HG03045 (cell line): ENCODE results near the gene ATAD3B.
"Not testable (repeated sequence)": the region's sequence is repeated elsewhere in the genome, so short reads cannot be mapped to it uniquely, and the experiment has no call there.

ENCODE experiments used
- ATAC-seq: cut with Tn5 transposase; IDR thresholded peaks from one replicate; pipeline ENCODE4 v1.9.1; 2021; ENCODE audit warnings: mild to moderate bottlenecking, moderate library complexity; ENCODE audit not compliant: unreplicated experiment

ATAD3B gene

GRCh38 chr1:1450616-1451015 is 20.9 kb upstream of the ATAD3B start:
- ATAC-seq: not testable (repeated sequence)

DNA sequence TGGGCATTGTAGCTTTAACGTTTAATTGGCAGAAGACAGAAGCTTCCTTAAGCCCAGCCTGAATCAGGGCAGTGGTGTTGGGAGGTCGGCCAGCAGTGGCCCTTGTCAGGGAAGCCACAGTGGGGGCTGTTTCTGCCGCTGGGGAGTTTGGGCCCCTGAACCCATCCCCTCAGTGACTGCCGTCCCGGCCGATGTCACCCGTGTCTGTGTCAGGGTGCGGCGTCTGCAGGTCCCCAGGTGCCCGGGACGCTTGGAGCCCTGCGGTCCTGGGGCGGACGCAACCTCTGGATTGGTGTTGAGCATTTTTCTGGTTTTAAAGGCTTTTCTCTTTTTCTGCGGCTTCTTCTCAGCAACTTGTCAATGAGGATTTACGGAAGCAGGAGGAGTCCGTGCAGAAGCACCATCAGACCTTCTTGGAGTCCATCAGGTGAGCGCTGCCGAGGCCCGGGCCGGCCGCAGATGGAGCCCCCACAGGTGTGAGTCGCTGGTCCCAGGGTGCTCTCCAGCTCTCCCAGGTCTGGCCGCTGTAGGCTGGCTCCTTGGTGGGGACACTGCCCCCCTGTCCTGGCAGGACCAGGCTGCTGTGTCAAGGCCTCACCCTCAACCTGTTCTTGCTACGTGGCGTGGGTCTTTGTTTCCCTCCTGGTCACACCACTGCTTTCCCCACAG is 19.7 kb upstream of the ATAD3B start:
- no peak for ATAC-seq

GRCh38 chr1:1452365-1452739 is 19.2 kb upstream of the ATAD3B start:
- ATAC-seq: not testable (repeated sequence)

DNA sequence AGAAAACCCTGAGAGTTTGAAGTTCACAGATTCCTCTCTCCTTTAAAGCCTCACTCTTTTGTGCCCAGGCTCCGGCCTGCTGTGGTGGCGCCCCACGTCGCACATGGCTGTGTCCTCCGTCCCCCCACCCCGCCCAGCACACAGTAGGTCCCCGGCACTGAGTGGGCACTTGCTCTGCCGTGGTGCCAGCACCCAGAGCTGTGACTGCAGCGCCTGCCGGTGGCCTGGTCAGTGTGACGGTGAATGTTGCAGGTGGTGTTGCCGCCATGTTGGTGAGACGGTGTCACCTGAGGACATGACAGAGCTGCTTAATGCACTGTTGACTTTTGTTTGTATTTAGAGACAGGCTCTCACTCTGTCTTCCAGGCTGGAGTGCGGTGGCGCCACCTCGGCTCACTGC is 18.7 kb upstream of the ATAD3B start:
- ATAC-seq: no peak

DNA sequence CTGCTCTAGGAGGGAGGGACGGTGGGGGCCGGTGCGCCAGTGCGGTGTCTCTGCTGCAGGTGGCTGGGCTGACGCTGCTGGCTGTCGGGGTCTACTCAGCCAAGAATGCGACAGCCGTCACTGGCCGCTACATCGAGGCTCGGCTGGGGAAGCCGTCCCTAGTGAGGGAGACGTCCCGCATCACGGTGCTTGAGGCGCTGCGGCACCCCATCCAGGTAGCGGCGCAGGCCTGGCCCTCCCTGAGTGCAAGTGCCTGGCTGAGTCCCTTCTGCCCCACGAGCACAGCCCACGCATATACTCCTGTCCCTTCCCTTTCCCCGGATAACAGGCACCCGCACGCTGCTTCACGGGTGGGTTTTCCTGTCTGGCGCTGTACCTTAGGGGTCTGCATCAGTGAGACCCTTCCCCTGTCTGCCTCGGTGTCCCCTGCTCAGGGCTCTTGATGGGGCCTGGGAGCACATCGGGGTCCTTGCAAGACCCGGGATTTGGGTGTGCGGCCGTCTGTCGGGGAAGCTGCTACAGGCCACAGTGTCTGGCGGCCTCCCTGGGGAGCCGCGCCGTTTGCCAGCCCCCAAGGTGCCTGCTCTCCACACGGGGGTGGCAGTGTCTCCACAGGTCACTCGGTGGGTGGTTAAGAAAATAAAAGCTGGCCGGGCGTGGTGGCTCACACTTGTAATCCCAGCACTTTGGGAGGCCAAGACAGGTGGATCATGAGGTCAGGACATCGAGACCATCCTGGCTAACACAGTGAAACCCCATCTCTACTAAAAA is 17.1 kb upstream of the ATAD3B start:
- ATAC-seq: not testable (repeated sequence)

DNA sequence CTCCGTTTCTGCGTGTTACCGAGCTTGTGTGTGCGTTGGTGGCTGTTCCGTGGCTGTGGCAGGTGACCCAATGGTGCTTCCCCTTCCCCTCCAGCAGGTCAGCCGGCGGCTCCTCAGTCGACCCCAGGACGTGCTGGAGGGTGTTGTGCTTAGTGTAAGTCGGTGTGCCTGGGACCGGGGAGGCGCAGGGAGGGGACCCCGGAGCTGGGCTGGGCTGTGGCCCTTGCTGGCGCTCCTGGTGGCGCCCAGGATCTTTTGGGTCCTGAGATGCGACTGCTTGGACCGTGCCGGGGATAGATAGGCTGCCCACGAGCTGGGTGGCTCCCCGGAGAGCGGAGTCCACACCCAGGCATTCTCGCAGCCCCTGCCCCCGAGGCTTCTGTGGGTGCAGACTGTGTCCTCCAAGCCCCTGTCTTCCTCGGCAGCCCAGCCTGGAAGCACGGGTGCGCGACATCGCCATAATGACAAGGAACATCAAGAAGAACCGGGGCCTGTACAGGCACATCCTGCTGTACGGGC is 16.1 kb upstream of the ATAD3B start:
- ATAC-seq: no peak

DNA sequence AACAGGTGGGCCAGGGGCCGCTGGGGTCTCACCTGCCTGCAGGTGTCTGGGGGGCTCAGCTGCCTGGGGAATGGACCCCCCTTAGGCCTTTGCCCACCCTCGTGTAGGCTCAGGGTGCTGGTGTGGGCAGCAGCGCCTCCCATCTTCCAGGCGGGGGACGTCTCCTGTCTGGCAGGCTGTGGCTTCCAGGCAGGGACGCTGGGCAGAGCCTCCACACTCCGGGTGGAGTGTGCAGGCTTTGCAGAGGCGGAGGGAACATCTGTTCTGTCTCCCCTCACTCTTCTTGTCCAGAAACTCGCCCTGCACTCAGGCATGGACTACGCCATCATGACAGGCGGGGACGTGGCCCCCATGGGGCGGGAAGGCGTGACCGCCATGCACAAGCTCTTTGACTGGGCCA is 15.6 kb upstream of the ATAD3B start:
- ATAC-seq: not testable (repeated sequence)

DNA sequence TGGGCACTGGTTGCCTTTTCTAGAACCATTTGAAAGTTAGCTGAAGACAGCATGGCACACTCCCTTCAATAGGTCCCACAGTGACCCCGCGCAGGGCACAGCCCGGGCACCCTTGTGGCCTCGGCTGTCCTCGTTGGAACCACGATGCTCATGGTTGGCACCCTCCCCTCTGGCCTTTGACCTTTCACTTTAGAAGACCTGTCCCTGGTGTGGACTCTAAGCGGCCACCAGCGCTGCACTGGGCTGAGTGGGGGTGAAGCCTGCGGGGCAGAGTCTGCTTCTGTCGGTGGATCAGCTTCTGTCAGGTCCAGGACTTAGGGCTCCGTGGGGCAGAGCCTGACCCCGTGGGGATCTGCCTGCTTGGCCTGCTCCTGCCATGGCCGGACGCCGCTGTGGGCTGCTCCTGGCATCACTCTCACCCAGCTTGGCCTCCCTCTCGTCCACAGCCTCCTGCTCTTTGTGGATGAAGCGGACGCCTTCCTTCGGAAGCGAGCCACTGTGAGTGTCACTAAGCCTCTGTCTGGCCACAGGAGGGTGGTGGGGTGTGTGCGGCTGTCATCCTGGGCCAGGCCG is 14.8 kb upstream of the ATAD3B start:
- ATAC-seq: not testable (repeated sequence)

- not testable (repeated sequence) for ATAC-seq
These were observed 12.4 kb upstream of the ATAD3B start for GRCh38 chr1:1459156-1459555.

DNA sequence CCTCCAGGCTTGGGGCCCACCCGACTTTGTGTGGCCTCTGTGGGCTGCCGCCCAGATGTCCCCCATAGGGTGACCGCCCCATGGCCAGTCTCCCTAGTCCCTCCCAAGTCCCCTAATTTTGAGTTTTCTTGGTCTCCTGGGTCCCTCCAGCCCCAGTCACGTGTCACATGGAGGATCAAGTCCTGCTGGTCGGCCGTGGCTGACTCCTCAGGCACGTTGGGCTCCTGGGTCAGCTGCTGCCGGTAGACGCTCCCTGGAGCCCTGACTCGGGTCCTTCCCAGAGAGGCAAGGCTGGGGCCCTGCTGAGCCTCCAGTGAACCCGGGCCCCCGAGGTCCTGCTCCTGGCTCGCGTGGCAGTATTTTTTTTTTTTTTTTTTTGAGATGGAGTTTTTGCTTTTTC is 11.9 kb upstream of the ATAD3B start:
- not testable (repeated sequence) for ATAC-seq

DNA sequence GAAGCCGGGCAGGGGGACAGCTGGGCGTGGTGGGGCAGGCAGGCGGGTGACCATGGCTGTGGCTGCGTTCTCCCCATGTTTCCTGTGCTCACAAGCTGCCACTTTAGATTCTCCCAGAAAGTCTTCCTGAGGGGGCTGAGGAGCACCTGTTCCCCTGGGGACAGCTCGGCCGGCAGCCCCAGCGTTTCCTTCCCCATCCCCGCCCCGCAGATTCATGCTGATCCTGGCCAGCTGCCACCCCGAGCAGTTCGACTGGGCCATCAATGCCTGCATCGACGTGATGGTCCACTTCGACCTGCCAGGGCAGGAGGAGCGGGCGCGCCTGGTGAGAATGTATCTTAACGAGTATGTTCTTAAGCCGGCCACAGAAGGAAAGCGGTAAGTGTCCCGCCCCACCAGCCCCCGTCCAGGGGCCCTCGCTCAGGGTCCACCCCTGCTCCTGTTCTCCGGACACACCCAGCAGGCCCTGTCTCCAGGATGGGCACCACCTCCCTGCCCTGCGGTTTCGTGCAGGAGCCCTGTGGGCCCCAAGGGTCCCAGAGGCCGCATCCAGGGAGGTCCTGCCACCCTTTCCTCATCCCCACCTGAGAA is 10.9 kb upstream of the ATAD3B start:
- ATAC-seq: no peak

- ATAC-seq: no peak
These were observed 9.7 kb upstream of the ATAD3B start for GRCh38 chr1:1461721-1462317.

- no peak for ATAC-seq
These were observed 9.1 kb upstream of the ATAD3B start for GRCh38 chr1:1462318-1462966.

GRCh38 chr1:1463312-1463711 is 8.3 kb upstream of the ATAD3B start:
- no peak for ATAC-seq

GRCh38 chr1:1468196-1468985 is 3.2 kb upstream of the ATAD3B start:
- not testable (repeated sequence) for ATAC-seq

DNA sequence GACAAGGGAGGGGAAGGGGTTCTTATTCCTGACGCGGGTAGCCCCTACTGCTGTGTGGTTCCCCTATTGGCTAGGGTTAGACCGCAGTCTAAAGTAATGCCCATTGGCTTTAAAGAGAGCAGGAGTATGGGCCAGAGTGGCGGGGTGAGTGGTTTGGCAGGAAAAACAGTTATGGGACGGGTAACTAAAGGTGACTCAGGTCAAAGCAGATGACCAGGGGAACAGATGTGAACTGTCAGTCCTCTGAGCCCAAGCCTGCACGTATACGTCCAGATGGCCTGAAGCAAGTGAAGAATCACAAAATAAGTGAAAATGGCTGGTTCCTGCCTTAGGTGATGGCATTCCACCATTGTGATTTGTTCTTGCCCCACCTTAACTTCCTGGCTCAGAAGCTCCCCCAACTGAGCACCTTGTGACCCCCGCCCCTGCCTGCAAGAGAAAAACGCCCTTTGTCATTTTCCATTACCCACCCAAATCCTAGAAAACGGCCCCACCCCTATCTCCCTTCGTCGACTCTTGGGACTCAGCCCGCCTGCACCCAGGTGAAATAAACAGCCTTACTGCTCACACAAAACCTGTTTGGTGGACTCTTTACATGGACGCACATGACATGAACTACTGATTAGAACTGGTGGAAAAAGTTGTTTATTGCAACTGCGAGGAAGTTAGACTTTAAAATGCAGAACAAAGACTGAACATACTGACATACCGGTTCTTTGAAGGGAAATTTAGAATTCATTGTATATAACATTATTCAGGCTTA is 758 bp upstream of the ATAD3B start:
- no peak for ATAC-seq

DNA sequence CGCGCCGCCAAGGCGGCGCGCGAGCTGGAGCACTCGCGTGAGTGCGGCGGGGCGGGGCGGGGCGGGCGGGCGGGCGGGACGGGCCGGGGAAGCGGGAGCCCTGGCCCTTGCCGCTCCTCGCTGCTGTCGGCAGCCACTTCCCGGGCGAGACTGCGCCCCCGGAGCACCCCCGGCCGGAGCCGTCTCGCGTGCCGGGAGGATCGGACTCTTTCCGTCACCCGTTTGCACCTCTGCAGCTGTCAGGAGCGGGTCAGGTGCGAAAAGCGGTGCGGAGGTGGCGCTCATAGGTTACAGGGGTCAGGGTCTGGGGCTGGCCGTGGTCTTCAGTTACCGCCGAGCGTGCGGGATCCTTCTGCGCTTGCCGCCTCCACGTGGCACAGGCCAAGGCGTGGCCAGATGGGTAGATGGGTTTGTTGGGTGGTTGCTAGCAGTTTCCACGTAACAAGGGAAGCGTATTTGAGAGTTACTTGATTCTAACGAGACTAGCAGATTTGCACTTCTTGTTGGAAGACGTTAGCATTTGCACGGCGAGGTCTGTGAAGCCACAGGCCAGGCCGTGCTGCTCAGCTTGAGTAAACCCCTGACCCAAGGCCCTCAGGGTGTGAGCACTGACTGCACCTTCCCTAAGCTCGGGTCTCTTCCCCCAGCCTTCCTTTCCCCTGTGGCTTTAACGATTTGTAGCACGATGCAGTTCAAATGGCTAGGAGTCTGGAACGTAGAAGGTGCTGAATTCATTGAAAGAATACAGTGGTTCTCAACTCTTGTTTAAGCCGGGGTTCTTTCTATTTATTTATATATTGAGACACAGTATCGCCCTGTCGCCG is 700 bp downstream of the ATAD3B start:
- not testable (repeated sequence) for ATAC-seq

DNA sequence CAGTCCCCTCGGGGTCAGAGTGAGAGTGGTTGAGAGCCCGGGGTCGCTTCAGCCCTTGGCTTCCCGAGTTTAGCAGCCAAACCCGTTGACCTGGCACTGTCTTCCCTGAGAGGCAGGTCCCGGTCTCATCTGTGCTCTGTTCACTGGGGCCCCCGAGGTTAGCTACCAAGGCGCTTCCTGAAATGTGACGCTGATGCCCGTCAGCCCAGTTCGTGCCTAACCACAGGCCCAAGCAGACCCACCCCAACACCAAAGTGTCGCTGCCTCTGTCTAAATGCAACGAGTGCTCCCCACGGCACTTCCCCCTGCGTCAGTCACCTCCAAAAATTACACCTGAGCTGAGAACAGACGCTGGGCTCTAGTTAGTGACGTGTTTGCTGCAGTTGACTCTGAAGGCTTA is 4.4 kb downstream of the ATAD3B start:
- not testable (repeated sequence) for ATAC-seq
